GM15510 (cell line): Measurements from ENCODE around the gene LARP6.

Experiments used
- POLR2A ChIP-seq: IDR thresholded peaks from 3 replicates; pipeline ENCODE4 v1.6.1; 2011; ENCODE audit warnings: borderline replicate concordance; ENCODE audit not compliant: insufficient read length; ENCODE audit errors: extremely low read depth

Gene LARP6

DNA sequence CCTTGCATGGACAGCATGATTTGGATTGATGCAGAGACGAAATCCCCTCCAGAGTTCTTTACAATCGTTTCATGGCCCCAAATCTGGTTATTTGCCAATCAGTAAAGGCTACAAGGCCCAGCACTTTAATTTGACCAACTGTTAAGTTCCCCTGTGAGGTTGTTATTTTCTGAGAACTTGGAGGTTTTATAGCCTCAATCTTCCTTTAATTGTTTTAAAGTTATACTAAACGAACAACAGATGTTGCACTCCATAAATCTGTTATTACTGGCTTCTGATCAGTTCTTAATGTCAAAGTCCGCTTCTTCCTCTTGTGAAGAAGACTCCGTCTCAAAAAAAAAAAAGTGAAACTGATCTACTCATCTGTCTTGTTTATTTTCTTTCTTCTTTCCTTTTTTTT lies 30.8 kb downstream of the LARP6 start:
- TF ChIP-seq POLR2A, result no peak

DNA sequence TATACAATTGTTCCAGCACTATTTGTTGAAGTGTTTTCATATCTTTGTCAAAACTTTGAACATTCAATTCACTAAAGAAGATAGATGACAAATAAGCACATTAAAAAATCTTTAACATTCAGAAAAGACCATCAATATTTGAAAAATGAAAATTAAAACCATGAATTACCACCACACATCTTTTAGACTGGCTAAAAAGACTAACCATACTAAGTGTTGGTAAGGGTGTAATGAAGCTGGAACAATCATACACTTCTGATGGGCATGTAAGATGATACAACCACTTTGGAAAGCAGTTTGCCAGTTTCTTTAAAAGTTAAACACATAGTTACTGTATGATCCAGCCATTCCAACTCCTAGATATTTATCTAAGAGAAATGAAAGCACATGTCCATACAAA lies 33.7 kb downstream of the LARP6 start:
- no peak for TF ChIP-seq POLR2A

DNA sequence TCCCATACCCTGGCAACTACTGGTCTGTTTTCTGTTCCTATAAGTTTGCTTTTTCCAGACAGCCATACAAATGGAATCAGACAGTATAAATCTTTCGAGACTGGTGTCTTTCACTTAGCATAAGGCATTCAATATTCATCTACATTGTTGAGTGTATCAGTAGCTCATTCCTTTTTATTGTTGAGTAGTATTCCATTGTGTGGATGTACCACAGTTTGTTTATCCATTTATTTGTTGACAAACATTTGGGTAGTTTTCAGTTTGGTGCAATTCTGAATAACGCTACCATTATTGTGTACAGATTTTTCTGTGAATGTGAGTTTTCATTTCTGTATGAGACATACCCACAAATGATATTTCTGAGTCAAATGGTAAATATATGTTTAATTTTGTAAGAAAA lies 35.4 kb downstream of the LARP6 start:
- TF ChIP-seq POLR2A, result no peak

DNA sequence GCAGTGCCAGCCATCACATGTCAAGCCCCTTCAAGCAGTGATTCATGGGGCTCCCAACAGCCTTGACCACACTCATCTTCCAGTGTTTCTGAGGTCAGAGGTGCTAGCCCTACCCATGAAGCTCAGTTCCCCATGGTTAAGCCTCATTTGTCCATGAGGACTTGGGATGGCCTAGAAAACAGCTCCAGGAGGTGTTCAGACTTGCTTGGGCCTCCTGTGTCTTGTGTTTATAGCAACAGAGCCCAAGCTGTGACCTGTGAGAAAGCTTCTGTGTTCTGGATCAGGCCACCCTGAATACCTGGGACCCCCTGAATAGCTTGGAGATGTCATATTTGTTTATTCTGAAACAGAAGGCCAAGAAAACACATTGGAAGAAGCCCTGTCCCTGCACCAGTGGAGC lies 36.7 kb downstream of the LARP6 start:
- no peak for TF ChIP-seq POLR2A

DNA sequence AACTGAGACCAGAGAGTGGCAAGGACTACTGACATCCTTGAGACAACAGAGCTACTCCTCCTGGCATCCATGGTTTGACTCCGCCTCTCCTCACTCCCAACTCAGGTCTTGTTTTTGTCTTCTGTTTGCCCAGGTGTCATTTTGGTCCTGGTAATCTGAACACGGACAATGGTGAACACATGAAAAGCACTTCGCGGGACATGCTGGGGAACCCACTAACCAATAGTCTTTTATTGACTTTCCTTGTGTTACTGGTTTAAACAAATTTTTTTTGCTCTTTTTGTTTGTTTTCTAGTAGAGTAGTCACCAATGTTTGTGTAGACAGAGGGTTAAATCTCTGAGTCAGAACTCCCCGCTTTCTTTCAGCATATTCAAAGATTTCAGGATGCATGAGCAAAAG lies 38.4 kb downstream of the LARP6 start:
- no peak for TF ChIP-seq POLR2A

DNA sequence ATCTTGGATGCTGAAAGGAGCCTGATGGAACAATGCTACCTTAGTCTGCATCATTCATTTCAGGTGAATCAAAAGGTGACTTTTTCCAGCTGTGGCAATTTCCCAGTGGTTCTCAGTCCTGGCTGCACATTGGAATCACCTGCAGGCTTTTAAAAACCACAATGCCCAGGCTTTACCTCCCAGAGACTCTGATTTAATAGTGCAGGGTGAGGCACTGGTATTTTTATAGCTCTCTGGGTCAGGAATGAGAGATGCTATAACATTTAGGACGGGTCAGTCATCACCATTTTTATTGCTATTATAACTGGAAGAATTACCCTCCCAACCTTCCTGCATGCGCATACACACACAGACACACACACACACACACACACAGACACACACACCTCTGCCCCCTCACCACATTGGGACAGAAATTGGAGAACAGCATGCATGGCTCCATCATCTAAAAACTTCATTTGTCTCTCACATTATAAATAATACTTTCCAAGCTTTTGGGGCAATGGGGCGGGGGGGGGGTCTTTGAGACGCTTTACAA lies 41.1 kb downstream of the LARP6 start:
- TF ChIP-seq POLR2A, result no peak

DNA sequence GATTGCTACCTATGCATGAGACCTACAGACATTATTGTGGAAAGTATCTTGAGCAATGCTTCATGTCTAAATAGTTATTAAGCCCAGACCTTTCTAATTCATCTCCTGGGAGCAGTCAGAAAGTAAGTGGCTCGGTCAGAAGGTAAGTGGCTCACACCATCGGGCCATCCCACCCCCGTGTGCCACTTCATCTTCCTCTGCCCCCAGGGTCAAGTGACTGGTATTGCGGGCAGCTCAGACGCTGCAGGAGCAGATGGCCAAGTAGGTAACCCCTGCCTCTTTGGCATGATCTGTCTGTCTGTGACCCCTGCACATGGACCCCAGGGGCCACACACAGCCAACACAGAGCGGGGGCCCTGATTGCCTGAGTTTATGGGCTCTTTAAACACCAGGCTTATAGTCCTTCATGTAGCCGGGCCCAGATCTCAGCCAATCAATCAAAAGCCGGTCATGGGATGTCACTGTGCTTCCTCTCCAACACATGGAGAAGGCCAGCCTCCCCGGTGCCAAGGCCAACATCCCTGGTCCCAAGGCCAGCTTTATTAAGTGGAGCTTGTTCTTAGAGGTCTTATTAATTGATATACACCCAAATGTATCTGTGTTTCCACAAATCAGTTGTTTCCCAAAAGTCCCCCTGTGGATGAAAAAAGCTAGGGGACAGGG lies 42.9 kb downstream of the LARP6 start:
- no peak for TF ChIP-seq POLR2A

DNA sequence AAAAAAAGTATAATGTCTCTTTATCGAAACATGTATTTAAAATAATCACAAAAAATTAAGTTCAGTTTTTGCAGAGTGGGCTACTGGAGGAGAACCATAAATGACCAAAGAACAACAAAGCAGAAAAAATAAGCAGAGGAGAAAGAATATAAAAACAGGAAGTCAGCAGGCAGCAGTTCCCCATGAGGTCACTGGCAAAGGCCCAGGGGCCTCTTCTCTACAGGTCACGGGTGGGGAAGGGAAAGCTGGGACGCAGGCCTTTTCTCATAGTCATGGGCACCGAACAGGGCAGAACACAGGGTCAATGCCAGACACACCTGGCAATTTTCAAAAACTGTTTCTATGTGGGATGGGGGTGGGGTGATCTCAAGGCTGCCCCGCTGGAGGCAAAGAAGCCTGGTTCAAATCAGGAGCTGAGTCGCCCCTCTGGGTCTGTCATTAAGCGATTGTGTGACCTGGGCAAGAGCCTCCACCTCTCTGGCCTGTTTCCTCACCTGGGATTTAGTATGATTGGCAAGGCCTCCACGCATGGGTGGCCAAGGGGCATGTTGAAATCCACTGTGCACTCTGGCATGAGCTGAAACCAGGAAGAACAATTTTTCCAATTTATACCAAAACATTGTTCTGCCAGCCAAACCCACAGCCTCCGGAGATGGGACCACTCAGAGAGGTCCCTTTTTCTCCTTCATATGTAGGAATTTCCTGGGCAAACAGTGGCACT lies 46.8 kb downstream of the LARP6 start:
- no peak for TF ChIP-seq POLR2A

DNA sequence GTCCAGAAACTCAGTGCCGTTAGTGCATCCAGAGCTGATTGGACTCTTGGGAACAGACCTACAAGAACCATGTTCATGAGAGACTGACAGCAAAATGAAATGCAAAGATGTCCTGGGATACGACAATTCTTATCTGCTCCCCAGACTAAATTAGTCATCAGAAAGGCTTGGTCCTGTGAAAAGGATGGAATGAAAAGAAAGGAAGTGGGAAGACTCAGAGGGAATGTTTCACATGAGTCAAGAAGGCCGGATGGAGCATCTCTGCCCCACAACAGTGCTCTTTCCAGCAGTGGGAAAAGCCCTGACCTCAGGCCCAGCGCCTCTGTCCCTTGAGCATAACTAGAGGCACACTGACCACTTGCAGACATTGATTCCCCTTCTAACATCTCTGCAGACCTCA lies 51.3 kb downstream of the LARP6 start:
- TF ChIP-seq POLR2A, result no peak

DNA sequence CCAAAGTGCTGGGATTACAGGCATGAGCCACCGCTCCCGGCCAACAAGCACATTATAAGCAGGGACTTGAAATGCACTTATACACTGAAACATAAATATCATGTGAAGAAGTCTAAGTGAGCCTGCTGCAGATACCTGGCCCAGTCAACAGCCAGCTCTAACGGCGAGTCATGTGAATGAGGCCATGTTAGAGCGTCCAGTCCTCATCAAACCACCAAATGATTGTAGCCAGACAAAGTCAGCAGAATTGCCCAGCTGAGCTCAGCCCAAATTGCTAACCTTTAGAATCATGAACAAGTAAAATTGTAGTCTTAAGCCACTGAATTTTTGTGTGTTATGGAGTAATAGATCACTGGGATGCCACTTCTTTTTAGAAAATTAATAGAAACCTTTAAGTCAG lies 52.8 kb downstream of the LARP6 start:
- TF ChIP-seq POLR2A, result no peak

DNA sequence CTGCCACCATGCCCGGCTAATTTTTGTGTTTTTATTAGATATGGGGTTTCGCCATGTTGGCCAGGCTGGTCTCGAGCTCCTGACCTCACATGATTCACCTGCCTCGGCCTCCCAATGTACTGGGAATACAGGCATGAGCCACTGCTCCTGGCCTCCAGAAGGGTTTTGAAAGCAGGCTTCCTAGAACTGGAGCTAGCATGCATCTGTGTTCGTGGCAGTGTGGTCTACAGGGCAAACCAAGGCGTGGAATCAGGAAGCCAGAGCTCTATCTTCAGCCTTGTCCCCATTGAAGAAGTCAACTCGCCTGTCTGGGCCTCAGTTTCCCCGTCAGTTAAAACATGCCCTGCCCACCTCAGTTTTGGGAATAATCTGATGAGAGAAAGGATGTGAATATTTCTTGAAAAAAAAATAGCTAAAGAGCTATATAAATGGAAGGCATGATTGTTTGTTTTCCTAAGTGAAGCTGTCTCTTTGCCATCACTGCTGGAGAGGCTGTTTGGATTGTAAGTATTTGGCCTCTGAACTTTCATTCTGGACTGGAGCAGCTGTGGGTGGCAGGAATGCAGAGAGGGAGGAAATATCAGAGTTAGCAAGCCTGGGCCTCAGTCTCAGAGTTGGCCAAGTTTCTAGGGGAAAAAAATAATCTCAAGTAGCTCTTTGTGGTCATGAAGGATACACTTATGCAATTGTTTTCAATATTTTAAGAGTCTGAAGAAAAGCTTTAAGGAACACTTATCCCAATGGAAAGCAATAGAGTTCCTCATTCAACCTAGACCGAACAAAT lies 54.1 kb downstream of the LARP6 start:
- no peak for TF ChIP-seq POLR2A

DNA sequence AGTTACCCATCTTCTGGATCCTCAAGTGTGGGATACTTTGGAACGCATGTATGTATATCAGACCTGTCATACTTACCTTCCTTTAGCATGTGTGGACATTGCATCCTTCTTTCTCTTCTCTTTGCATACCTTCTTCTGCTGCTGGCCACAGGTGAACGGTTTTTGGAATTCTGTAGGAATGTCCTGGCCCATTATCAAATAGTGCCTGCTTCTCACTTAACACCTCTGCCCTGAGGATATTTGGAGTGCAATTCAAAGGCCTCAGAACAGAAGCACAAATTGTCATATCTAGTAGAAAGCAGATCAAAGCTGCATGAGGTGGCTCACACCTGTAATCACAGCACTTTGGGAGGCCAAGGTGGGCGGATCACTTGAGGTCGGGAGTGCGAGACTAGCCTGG lies 56.5 kb downstream of the LARP6 start:
- no peak for TF ChIP-seq POLR2A

DNA sequence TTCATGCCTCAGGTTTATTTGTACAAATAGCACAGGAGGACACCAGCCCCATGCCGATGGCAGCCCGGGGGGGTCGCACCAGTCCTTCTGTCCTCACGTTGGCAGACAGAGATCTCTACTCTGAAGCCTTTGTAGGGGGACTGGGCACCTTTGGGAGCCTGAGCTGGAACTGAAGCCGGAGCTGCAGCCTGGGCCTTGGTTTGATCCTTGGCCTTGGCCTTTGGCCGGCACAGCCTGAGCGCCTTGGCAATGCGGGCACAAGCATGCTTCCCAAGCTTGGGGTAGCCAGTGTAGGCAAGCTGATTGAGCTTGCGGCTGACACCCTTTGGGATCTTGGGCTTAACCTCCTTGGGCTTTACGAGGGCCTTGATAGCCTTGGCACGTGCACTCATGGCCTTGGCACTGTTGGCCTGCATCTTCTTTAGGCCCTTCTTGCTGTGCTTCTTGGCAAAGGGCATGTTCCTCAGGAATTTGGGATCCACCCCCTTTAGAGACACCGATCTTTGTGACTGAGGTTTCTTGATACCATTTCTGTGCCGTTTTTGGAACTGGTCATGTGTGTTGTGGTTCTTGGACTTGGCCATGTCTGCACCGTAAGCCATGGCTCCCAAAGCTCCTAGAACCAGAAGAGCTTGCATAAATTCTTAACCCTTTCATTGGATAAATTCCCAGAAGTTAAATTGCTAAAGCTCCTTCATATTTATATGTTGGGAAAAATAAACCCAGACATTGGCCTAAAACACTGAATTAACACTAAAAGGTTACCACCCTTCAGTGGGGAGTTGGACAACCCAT lies 57.2 kb downstream of the LARP6 start:
- TF ChIP-seq POLR2A, result no peak

DNA sequence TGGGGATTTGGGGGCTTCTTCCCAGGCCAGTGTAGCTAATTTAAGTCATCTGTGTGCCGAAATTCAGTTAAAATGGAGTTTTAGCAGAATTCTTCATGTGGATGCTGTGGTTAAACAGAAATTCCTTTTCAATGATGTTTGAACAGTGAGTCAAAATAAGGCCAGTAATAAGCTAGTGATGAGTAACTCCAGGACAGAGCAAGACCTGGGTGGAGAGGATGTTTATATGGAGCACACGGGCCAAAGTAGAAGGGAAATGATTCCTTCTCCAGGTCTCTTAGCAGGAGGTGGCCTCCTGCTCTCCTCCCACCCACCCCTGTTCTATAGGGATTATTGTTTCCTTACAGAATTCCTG lies 58.7 kb downstream of the LARP6 start:
- TF ChIP-seq POLR2A, result no peak
